ENCODE data around the gene TTC34.

The TTC34 gene

GRCh38 chr1:2791027-2791760 is 10.3 kb downstream of the TTC34 start:
- TF ChIP-seq, protein P1, sequence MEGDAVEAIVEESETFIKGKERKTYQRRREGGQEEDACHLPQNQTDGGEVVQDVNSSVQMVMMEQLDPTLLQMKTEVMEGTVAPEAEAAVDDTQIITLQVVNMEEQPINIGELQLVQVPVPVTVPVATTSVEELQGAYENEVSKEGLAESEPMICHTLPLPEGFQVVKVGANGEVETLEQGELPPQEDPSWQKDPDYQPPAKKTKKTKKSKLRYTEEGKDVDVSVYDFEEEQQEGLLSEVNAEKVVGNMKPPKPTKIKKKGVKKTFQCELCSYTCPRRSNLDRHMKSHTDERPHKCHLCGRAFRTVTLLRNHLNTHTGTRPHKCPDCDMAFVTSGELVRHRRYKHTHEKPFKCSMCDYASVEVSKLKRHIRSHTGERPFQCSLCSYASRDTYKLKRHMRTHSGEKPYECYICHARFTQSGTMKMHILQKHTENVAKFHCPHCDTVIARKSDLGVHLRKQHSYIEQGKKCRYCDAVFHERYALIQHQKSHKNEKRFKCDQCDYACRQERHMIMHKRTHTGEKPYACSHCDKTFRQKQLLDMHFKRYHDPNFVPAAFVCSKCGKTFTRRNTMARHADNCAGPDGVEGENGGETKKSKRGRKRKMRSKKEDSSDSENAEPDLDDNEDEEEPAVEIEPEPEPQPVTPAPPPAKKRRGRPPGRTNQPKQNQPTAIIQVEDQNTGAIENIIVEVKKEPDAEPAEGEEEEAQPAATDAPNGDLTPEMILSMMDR (IDR thresholded peaks at IDR 0.05; ENCODE audit: low read depth, low read length) = no peak
- no peak overlapping the region for H3K4me3 ChIP-seq (ENCODE audit: low read depth, low read length)

DNA sequence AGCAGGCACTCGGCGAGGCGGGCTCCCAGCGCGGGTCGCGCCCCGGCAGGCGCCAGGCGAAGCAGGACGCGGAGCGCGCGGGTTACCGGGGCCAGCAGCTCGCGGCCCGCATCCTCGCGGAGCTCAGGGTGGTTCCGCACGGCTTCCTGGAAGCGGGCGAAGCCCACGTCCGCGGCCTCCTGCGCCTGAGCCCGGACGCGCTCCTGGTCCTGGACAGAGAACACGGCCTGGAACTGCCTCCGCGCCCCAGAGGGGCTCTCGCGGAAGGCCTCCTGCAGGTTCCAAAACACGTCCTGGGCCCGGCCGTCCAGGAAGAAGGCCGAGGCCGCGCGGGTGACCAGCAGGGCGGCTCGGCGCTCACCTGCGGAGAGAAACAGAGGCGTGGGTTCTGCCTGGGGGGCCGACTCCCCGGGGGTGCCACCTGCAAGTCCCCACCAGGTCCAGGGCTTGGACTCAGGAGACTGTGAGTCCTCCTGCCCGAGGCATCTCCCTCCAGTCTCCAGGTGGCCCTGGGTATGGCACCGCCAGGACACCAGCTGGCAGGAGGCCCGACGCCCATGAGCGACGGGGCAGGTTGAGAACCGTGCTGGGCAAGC is 11.4 kb downstream of the TTC34 start:
- H3K4me3 ChIP-seq (ENCODE audit: low read depth, low read length) = no peak overlapping the region
- TF ChIP-seq, protein P1 (IDR thresholded peaks at IDR 0.05; ENCODE audit: low read depth, low read length) = no peak

DNA sequence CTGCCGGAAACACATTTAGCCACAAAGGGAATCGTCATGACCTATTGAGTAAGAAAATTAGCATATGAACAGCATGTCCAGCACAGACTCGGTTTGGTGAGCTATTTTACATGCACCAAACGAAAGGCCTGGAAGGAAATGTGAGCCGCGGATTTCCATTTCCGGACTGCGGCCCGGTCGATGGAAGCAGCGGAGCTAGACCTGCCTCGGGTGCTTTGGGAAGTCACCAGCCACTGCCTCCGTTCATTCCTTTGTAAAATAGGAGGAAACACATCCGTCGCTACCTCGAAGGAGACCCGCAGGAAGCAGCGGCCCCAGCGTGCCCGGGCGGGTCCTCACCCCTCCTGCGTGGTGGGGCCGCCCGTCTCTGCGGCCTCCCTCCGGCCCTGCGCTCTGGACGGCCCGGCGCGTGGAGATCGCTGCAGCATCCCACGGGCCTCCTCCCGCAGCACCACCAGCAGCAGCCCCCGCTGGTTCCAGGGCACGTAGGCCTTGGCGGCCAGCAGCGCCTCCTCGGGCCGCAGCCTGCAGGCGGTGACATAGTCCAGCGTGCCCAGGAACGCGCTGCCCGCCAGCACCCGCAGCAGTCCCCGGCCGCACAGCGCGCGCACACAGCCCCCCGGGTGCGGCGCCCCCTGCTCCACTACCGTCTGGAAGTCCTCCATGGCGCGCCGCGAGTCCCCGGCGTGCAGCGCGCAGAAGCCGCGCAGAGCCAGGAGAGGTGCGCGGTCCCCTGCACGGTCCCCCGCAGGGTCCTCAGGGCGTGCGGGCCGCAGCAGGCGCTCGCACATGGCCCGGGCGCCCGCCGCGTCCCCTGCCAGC is 12.1 kb downstream of the TTC34 start:
- no peak overlapping the region for H3K4me3 ChIP-seq (ENCODE audit: low read depth, low read length)
- TF ChIP-seq, protein P1 (IDR thresholded peaks at IDR 0.05; ENCODE audit: low read depth, low read length) = no peak

- TF ChIP-seq, protein P1 (IDR thresholded peaks at IDR 0.05; ENCODE audit: low read depth, low read length) = no peak
- H3K4me3 ChIP-seq (ENCODE audit: low read depth, low read length) = no peak overlapping the region
Measured at GRCh38 chr1:2788506-2789163, 12.9 kb downstream of the TTC34 start.

GRCh38 chr1:2787163-2787911 is 14.2 kb downstream of the TTC34 start:
- H3K4me3 ChIP-seq (ENCODE audit: low read depth, low read length) = no peak overlapping the region
- TF ChIP-seq, protein P1 (IDR thresholded peaks at IDR 0.05; ENCODE audit: low read depth, low read length) = no peak

GRCh38 chr1:2786329-2787162 is 14.9 kb downstream of the TTC34 start:
- TF ChIP-seq, protein P1 (IDR thresholded peaks at IDR 0.05; ENCODE audit: low read depth, low read length) = no peak
- H3K4me3 ChIP-seq (ENCODE audit: low read depth, low read length) = no peak overlapping the region
